ENCODE measurements around the gene RBM6. TPM values are rescaled to one million over a fixed set of nuclear protein-coding genes. Genes with fewer than 3 reads are reported as not detected.
A peak's percentile ranks its signal among the peaks of the same experiment; 100 is the strongest.

Gene RBM6
- total and polyA plus RNA-seq, 12 donors: 34.8 to 700 (median 82.2) TPM

GRCh38 chr3:50126287-50127211 is 186.6 kb downstream of the RBM6 start:
- Histone ChIP-seq H3K4me1 (replicated peaks in 1 of 2) (no peaks in the 10 kb centered on the region), H3K27me3 (no peaks in the 10 kb centered on the region), H3K4me3 (no peak overlapping the region), H3K36me3 (replicated peaks in 1 of 2) (no peaks in the 10 kb centered on the region), H3K27ac (no peak overlapping the region), H3K9me3 (replicated peaks in 1 of 3) (no peaks in the 10 kb centered on the region)
- TF ChIP-seq CTCF (IDR thresholded peaks at IDR 0.05) (no peak), POLR2A (IDR thresholded peaks at IDR 0.05) (no peak)
- intact Hi-C loops (cut with DNase I): loop anchor here (10.0 kb wide), 2 partner anchors 148 to 158 kb away; partner anchors contain the start of gene LSMEM2 (in 1 of the 2)
- DNase-seq: peak in 3 of 7 donors; percentile 37 to 58 (median 47)
- 53 to 60% (median 54%) methylated on average over 12 to 16 of the region's 16 CpGs for WGBS, 4 donors

Other genes with a start within 250 kb of the RBM6 start
- gene AMIGO3, start 220.5 kb upstream of the RBM6 start, total RNA-seq: 1 to 10 TPM in 3 of 9 donors, under 1 TPM in 3, not detected in 3; 0.28 to 1.3 (median 0.79) TPM
- gene AMIGO3, start 220.5 kb upstream of the RBM6 start, polyA plus RNA-seq: 1 to 10 TPM in 2 of 3 donors, not detected in 1; 2.2 to 3.0 TPM
- 100 to 1,000 TPM in 1 of 9 donors, 10 to 100 TPM in 8; 22.3 to 141 (median 30.4) TPM for gene GMPPB, start 216.2 kb upstream of the RBM6 start, total RNA-seq
- gene GMPPB, start 216.2 kb upstream of the RBM6 start, polyA plus RNA-seq: 10 to 100 TPM; 11.2 to 38.5 (median 20.2) TPM
- gene IP6K1, start 153.6 kb upstream of the RBM6 start, total RNA-seq: 10 to 100 TPM; 25.6 to 73.9 (median 50.9) TPM
- 10 to 100 TPM; 12.3 to 29.5 (median 14.2) TPM for gene IP6K1, start 153.6 kb upstream of the RBM6 start, polyA plus RNA-seq
- under 1 TPM in 2 of 9 donors, not detected in 7; 0.23 to 0.25 TPM for gene CDHR4, start 140.3 kb upstream of the RBM6 start, total RNA-seq
- gene CDHR4, start 140.3 kb upstream of the RBM6 start, polyA plus RNA-seq: under 1 TPM in 1 of 3 donors, not detected in 2; 0.17 TPM
- gene INKA1, start 136.9 kb upstream of the RBM6 start, total RNA-seq: 1 to 10 TPM; 1.8 to 5.5 (median 3.1) TPM
- gene INKA1, start 136.9 kb upstream of the RBM6 start, polyA plus RNA-seq: 10 to 100 TPM in 1 of 3 donors, 1 to 10 TPM in 1, under 1 TPM in 1; 0.35 to 15.2 (median 6.3) TPM
- 100 to 1,000 TPM in 1 of 9 donors, 10 to 100 TPM in 8; 27.8 to 102 (median 52.3) TPM for gene UBA7, start 126.2 kb upstream of the RBM6 start, total RNA-seq
- 100 to 1,000 TPM in 2 of 3 donors, 10 to 100 TPM in 1; 17.5 to 232 (median 136) TPM for gene UBA7, start 126.2 kb upstream of the RBM6 start, polyA plus RNA-seq
- 1 to 10 TPM in 8 of 9 donors, under 1 TPM in 1; 0.60 to 6.9 (median 2.3) TPM for gene TRAIP, start 83.6 kb upstream of the RBM6 start, total RNA-seq
- gene TRAIP, start 83.6 kb upstream of the RBM6 start, polyA plus RNA-seq: 1 to 10 TPM; 2.1 to 3.3 (median 2.2) TPM
- gene CAMKV, start 70.2 kb upstream of the RBM6 start, total RNA-seq: 1 to 10 TPM in 2 of 9 donors, under 1 TPM in 3, not detected in 4; 0.27 to 1.5 (median 0.67) TPM
- gene CAMKV, start 70.2 kb upstream of the RBM6 start, polyA plus RNA-seq: 1 to 10 TPM in 1 of 3 donors, under 1 TPM in 2; 0.27 to 1.1 (median 0.55) TPM
- 1 to 10 TPM in 1 of 9 donors, under 1 TPM in 7, not detected in 1; 0.33 to 1.2 (median 0.60) TPM for gene MST1R, start 36.3 kb upstream of the RBM6 start, total RNA-seq
- 1 to 10 TPM in 2 of 3 donors, under 1 TPM in 1; 0.18 to 2.5 (median 2.0) TPM for gene MST1R, start 36.3 kb upstream of the RBM6 start, polyA plus RNA-seq
- 10 to 100 TPM; 11.5 to 21.9 (median 14.6) TPM for gene MON1A, start 10.3 kb upstream of the RBM6 start, total RNA-seq
- gene MON1A, start 10.3 kb upstream of the RBM6 start, polyA plus RNA-seq: 10 to 100 TPM; 10.6 to 14.2 (median 12.9) TPM
- gene RBM5, start 148.8 kb downstream of the RBM6 start, total RNA-seq: 100 to 1,000 TPM in 7 of 9 donors, 10 to 100 TPM in 2; 51.9 to 224 (median 118) TPM
- 100 to 1,000 TPM; 108 to 152 (median 110) TPM for gene RBM5, start 148.8 kb downstream of the RBM6 start, polyA plus RNA-seq
- 10 to 100 TPM in 6 of 9 donors, 1 to 10 TPM in 3; 1.6 to 21.1 (median 13.3) TPM for gene SEMA3F, start 215.2 kb downstream of the RBM6 start, total RNA-seq
- 10 to 100 TPM in 2 of 3 donors, 1 to 10 TPM in 1; 7.3 to 16.7 (median 14.5) TPM for gene SEMA3F, start 215.2 kb downstream of the RBM6 start, polyA plus RNA-seq

Data from adrenal gland (tissue), 12 donors.